ENCODE data around the gene GLP2R. TPM values are rescaled to one million over a fixed set of nuclear protein-coding genes. Genes with fewer than 3 reads are reported as not detected.

The GLP2R gene
- total RNA-seq, 1 donor from 2014 or later = not detected

DNA sequence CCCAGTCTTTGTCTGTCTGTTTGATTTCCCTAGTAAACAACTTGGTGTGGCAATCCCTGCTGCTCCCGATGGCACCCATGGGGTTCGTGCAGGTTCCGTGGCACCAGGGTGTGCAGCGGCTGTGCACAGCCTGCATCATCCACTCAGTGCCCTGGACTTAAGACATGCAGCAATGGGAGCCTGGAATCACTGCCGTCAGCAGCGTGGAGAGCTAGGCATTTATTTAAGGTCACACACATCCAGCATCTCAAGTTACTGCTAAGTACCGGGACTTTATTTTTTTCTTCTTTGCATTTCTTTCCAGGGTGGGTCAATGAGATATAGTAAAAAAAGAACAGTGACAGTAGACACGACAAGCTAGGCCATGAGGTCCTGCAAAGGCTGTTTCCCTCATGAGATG lies 37.1 kb upstream of the GLP2R start:
- no peaks in the 10 kb centered on the region for H3K4me1 Mint-ChIP-seq
- TF ChIP-seq CTCF (conservative IDR thresholded peaks at IDR 0.05) = no peak
- no peaks in the 10 kb centered on the region for H3K27me3 Mint-ChIP-seq (ENCODE audit: low read depth)
- no peaks in the 10 kb centered on the region for H3K36me3 Mint-ChIP-seq (ENCODE audit: low read depth)
- H3K4me3 Mint-ChIP-seq = no peak overlapping the region
- H3K27ac Mint-ChIP-seq (ENCODE audit: unreplicated experiment) = no peak overlapping the region
- H3K9me3 Mint-ChIP-seq = no peaks in the 10 kb centered on the region
- DNase-seq (ENCODE audit: low read depth, low spot score) = no peak

GRCh38 chr17:9790316-9790715 lies 35.4 kb upstream of the GLP2R start:
- Mint-ChIP-seq H3K27me3 (ENCODE audit: low read depth) (no peaks in the 10 kb centered on the region), H3K9me3 (no peaks in the 10 kb centered on the region), H3K36me3 (ENCODE audit: low read depth) (no peaks in the 10 kb centered on the region), H3K4me3 (no peak overlapping the region), H3K4me1 (no peaks in the 10 kb centered on the region), H3K27ac (ENCODE audit: unreplicated experiment) (no peak overlapping the region)
- no peak for TF ChIP-seq CTCF (conservative IDR thresholded peaks at IDR 0.05)
- DNase-seq (ENCODE audit: low read depth, low spot score) = no peak

DNA sequence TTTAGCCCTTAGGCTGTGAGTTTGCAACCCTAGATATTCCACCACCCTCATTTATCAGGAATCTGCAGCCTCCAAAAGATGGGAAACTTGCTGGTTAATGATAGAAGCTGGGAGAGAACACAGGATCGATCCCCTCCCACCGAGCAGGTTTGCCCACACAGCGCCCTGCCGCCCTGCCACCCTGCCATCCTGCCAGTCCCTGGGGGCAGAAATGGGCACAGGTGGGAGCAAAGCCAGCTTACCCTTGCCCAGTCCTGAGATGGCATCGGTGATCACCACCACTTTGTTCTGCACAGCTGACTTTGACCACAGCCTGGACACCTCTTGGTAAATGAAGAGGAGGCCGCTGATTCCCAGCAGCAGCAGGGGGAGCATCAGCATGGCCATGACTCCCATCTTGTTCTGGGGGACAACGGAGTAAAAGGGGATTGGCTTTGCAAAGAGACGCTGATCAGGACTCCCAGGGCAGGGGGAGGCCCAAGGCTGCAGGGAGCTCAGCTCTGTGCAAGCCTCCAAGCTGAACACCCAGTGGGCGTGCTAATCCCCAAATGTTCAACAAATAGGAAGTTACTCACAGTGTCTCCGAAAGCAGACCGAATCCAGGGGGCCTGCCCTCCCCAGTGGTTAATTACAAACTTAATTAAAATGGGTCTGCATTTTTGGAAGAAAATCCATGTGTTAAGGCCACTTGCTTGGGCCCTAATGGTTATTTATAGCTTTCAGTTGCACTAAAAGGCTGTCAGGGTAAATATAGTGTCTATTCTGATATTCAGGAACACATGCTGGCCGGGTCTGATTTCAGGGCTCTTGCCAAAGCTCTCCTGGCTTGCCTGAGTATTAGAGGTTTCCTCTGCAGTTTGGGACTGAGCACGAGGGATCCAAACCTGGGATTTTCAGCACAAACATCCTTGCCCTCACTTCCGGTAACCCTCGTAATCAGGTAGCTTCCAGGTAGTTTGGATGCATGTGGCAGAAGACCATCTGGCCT lies 34.5 kb upstream of the GLP2R start, which contains the start of gene DHRS7C:
Gene DHRS7C, minus strand, starts transcription at position 704 of the 988 bp plus-strand sequence. Its CDS starts 308 bp downstream, at position 396.
- Mint-ChIP-seq H3K4me1 (no peaks in the 10 kb centered on the region), H3K27me3 (ENCODE audit: low read depth) (peaks cover 4% of the 10 kb centered on the region), H3K9me3 (no peaks in the 10 kb centered on the region), H3K4me3 (no peak within 1 kb of the TSS), H3K36me3 (ENCODE audit: low read depth) (no peaks in the 10 kb centered on the region), H3K27ac (ENCODE audit: unreplicated experiment) (no peak within 1 kb of the TSS)
- TF ChIP-seq CTCF (conservative IDR thresholded peaks at IDR 0.05) = no peak
- DNase-seq (ENCODE audit: low read depth, low spot score) = no peak

DNA sequence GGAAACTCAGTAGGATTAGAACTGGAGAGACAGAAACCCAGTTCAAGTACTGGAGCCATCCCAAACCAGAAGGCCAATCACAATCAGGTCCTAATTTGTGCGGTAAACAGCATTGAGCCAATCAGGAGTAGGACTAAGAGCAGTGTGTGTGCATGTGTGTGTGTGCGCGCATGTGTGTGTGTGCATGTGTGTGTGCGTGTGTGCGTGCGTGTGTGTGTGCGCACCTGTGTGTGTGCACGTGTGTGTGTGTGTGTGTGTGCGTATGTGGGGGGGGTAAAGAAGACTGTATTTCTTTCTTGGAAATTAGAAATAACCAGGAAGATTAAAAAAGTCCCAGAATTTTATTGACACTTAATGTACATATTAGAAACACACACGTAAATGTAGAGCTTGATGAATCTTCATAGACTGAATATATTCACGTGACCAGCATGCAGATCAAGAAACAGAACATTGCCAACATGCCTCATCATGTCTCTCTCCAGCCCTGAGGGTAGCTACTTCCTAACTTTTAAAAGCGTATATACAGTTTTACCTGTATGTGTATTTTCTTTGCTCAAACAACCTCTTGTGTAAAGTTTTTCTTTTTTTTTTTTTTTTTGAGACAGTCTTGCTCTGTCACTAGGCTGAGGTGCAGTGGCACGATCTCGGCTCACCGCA lies 33.4 kb upstream of the GLP2R start:
- peaks cover 4% of the 10 kb centered on the region for H3K27me3 Mint-ChIP-seq (ENCODE audit: low read depth)
- no peak overlapping the region for H3K27ac Mint-ChIP-seq (ENCODE audit: unreplicated experiment)
- no peak for DNase-seq (ENCODE audit: low read depth, low spot score)
- H3K4me3 Mint-ChIP-seq = no peak overlapping the region
- no peaks in the 10 kb centered on the region for H3K9me3 Mint-ChIP-seq
- H3K36me3 Mint-ChIP-seq (ENCODE audit: low read depth) = no peaks in the 10 kb centered on the region
- no peak for TF ChIP-seq CTCF (conservative IDR thresholded peaks at IDR 0.05)
- no peaks in the 10 kb centered on the region for H3K4me1 Mint-ChIP-seq

- DNase-seq (ENCODE audit: low read depth, low spot score) = no peak
- Mint-ChIP-seq H3K4me3 (no peak overlapping the region), H3K27me3 (ENCODE audit: low read depth) (peaks cover 15% of the 10 kb centered on the region), H3K36me3 (ENCODE audit: low read depth) (no peaks in the 10 kb centered on the region), H3K4me1 (no peaks in the 10 kb centered on the region), H3K27ac (ENCODE audit: unreplicated experiment) (no peak overlapping the region), H3K9me3 (no peaks in the 10 kb centered on the region)
- TF ChIP-seq CTCF (conservative IDR thresholded peaks at IDR 0.05) = no peak
These were observed 27.7 kb upstream of the GLP2R start for GRCh38 chr17:9798008-9798407.
